Astrocyte of the cerebellum (primary cell): ENCODE data around the gene UTP20.

ENCODE experiments used
- DNase-seq: peaks from one replicate; pipeline ENCODE4 v3.0.0-alpha.2; 2011; ENCODE audit warnings: low read depth
- H3K4me3 ChIP-seq: 2 replicates; pipeline ENCODE4 v1.5.1; 2011; ENCODE audit warnings: mild to moderate bottlenecking, low read depth, low read length, moderate library complexity
- in situ Hi-C: cut with HindIII; loops from 2 replicates; pipeline ENCODE4 v1.10.0; 2017; ENCODE audit warnings: low sequenced_read_pairs
- TF ChIP-seq, protein P1 (sequence below): IDR thresholded peaks from 2 replicates; pipeline ENCODE4 v1.5.1; 2012; ENCODE audit warnings: low read length, low read depth, moderate library complexity, mild to moderate bottlenecking; ENCODE audit errors: missing control alignments

UTP20 gene

DNA sequence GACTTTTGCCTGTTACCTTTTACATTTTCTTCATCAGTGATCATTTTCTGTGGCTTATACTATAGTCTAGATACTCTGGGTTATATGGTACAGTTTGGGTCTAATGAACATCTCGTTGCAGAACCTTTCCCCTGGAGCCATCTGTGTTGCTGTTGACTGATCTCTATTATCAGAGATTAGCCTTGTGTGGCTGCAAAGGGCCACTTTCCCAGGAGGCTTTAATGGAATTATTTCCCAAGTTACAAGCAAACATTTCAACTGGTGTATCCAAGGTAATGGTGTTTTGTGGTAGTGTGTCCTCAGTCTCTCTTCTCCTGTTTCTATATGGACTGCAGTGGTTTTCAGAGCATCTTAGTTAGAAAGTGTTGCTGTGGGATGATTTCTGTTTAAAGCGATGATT is 25.9 kb downstream of the UTP20 start:
- DNase-seq: no peak
- in situ Hi-C loops: no loop called here
- H3K4me3 ChIP-seq: no peak overlapping the region
- TF ChIP-seq, protein P1, sequence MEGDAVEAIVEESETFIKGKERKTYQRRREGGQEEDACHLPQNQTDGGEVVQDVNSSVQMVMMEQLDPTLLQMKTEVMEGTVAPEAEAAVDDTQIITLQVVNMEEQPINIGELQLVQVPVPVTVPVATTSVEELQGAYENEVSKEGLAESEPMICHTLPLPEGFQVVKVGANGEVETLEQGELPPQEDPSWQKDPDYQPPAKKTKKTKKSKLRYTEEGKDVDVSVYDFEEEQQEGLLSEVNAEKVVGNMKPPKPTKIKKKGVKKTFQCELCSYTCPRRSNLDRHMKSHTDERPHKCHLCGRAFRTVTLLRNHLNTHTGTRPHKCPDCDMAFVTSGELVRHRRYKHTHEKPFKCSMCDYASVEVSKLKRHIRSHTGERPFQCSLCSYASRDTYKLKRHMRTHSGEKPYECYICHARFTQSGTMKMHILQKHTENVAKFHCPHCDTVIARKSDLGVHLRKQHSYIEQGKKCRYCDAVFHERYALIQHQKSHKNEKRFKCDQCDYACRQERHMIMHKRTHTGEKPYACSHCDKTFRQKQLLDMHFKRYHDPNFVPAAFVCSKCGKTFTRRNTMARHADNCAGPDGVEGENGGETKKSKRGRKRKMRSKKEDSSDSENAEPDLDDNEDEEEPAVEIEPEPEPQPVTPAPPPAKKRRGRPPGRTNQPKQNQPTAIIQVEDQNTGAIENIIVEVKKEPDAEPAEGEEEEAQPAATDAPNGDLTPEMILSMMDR: no peak

DNA sequence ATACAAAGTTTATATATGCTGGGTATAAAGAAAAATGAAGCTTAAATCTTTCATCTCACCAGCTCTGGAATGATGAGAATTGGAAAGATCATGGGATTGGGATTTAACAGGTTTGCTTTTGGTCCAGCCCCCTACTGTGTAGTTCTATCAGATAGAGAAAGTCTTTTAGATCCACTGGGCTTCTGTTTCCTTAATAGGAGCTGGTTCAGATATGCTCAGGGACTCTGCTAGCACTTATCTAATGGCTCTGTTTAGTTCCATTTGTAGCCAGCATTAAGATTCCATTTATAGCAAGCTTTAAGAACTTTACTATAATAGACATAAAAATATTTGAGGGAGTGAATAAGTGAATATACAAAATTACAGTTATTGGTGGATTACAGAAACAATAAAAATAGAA is 42.6 kb downstream of the UTP20 start:
- TF ChIP-seq, protein P1: no peak
- DNase-seq: no peak
- H3K4me3 ChIP-seq: no peak overlapping the region
- in situ Hi-C loops: no loop called here

DNA sequence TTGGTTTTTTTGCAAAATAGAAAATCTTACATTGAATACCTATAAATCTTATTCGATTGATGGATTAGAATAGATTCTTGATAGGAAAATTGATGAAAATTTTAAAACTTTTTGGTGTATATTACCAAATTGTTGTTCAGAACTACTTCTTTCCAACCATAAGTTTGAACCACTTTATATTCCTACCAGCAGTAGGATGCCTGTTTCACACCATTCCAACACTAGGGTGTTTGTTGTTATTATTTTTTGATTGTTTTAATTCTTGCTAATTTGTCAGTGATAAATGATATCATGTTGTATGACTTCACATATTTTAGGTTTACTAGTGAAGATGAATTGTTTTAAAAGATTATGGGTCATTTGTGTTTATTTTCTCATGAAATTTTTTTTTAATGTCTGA is 43.4 kb downstream of the UTP20 start:
- H3K4me3 ChIP-seq: no peak overlapping the region
- no peak for DNase-seq
- TF ChIP-seq, protein P1: no peak
- in situ Hi-C loops: no loop called here

DNA sequence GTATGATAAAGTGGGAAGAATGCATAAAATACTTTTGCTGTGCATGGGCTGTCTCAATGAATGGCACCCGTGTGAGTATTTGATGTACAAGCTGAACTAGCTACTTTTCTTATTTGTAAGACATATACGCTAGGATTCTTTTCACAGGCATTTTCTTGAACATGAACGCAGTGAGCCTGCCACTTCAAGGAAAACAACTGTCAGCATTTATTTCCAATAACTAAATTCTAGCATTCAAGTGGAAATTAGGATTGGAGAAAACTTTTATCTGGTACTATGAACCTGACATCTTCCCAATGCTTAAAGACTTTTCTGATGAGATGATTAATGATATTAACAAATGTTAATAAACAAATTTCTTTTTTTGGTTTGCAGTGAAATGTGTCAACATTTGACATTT is 45.7 kb downstream of the UTP20 start:
- no peak for DNase-seq
- TF ChIP-seq, protein P1: no peak
- no peak overlapping the region for H3K4me3 ChIP-seq
- in situ Hi-C loops: no loop called here

DNA sequence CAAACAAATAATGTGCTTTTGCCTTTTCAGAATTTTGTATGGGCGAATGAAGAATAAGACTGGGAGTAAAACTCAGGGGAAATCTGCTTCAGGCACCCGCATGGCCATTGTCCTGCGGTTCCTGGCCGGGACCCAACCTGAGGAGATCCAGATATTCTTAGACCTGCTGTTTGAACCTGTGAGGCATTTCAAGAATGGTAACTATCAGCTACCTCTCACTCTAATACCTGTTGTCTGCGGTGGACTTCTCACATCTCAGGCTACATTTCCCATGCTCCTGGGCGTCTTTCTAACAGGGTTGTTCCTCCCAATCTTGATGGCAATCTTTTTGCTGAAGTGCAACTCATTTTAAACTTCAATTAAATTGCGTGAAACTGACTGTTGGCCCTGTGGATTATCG is 47.1 kb downstream of the UTP20 start:
- no peak for DNase-seq
- in situ Hi-C loops: no loop called here
- no peak overlapping the region for H3K4me3 ChIP-seq
- TF ChIP-seq, protein P1: no peak

DNA sequence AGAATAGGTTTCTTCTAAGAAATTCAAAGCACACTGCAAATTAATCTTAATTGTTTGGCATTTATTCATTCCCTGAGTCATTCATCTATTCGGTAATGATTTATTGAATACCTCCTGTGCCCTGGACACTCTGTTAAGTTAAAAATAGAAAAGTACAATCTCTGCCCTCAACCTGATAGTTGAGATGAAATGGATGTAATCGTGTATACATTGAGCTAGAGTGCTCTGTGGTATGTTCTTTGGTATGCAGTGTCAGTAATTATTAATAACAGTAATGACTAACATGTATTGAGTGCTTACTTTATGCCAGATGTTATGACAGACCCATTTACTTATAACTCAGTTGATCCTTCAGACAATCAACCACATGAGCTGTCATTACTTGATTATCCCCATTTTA is 47.6 kb downstream of the UTP20 start:
- in situ Hi-C loops: no loop called here
- H3K4me3 ChIP-seq: no peak overlapping the region
- no peak for DNase-seq
- TF ChIP-seq, protein P1: no peak

DNA sequence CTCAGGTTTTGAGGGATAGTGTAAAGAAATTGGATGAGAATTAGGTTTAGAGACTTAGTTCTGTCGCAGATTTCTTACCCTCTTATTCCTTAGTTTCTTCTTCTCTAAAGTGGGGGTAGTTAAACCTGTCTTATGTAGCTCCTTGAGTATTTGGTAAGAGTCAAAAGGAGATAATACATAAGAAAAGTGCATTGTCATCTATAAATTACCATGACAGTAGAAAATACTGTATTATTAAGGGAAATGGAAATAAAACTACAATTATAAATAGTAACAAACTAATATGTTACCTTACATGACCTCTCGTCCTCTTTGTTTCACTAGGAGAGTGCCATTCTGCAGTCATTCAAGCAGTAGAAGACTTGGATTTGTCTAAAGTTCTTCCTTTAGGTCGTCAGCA is 49.0 kb downstream of the UTP20 start:
- no peak overlapping the region for H3K4me3 ChIP-seq
- in situ Hi-C loops: no loop called here
- no peak for DNase-seq
- TF ChIP-seq, protein P1: no peak
